A549 treated with GW870086 at 1 μM for 4 hours (cell line): ENCODE results near the gene STX18. TPM values are rescaled to one million over a fixed set of nuclear protein-coding genes. Genes with fewer than 3 reads are reported as not detected.

ENCODE experiments used
- total RNA-seq: library from RNA; stranded (reverse); fragments of 200-300 nt; extraction: Qiagen RNA extraction; gene quantifications from 5 replicates; pipeline ENCODE4 v1.2.3, GENCODE V29; 2022; ENCODE audit warnings: low read depth

The STX18 gene
- 20.9 to 26.0 TPM (median 22.2 TPM) in 5 replicates for total RNA-seq

DNA sequence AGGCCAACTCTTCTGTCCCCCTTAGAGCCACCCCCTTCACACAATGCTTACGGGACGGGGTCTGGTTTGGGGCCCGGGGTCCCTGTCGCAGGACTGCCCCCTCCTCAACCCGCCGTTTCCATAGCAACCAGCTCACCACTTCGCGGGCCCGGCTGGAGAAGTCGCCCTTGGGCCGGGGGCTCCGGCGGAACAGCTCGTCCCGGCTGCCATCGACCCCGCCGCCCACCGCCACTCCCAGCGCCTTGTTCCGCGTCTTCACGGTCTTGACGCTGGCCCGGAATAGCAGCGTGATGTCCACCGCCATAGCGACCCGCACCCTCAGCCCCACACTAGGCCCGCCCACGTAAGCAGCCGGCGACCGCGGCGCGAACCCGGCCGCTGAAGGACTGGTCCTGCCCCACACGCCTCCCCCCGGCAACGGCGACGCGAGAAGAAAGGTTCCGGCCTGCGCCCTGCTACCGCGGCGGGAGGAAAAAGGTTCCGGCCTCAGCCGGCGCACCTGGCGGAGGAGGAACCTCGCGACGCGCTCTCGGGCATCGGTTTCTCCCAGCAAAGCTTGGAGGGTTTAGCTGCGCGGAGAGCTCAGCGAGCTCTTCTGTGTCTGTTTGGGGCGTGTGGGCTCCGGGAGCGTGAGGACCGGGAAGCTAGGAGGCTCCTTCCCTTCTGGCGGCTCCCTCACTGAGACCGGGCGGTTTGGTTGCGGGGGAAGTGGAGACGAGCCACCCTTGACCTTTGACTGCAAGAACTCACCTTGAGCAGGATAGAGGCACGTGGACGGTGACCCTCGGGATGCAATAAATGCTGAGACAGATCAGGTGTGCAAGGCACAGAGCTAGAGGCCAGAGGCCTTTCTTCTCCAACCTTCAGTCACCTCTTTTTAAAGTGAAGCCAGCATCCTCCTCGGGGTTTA lies at the start of gene STX18:
STX18 (minus strand) TSS at position 388 of the 910 bp plus-strand sequence; CDS start at position 304, 84 bp downstream.

DNA sequence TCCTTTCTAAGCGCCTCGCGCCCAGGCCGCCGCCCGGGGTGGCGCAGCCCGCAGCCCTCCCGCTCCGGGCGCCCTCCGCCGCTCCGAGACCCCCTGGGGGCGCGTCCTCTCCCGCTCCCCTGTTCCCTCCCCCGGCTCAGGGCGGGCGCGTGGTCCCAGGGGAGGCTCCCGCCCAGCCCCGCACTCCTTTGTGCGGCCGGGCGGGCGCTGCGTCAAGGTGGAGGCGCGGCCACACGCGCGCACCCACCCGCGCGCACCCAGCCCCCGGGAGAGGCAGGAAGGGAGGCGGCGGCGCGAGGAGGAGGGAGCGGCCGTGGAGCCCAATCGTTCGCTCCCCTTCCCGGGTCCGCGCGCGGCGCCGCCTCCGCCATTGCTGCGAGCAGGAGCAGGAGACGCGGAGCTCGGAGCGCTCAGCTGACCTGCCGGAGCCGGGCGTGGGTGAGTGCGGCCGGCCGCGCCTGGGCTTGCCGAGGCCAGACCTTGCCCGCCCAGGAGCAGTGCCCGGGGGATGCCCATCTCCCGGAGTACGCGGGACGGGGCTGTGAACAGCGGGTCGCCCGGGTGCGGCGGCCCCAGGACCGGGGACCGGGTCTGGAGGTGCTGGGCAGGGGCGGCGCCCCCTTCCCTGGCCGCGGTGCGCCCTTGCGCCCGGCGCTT lies 155.0 kb downstream of the STX18 start, which contains the start of gene NSG1:
NSG1 (plus strand) TSS at position 367 of the 657 bp plus-strand sequence. CDS start 528 bp downstream, outside the sequence.

Other genes with a start within 250 kb of the STX18 start
- gene NSG1, start 154.9 kb downstream of the STX18 start, total RNA-seq, result 7.2 to 10.4 TPM (median 9.6 TPM) in 5 replicates